GM12873 (cell line): ENCODE measurements around the gene QTRT2.

Experiments used
- TF ChIP-seq, protein P1 (sequence below): IDR thresholded peaks from 2 replicates; pipeline ENCODE4 v1.5.1; 2012; ENCODE audit warnings: low read depth, mild to moderate bottlenecking, moderate library complexity, low read length, control low read depth; ENCODE audit not compliant: insufficient read depth; ENCODE audit errors: missing control alignments

QTRT2 gene

DNA sequence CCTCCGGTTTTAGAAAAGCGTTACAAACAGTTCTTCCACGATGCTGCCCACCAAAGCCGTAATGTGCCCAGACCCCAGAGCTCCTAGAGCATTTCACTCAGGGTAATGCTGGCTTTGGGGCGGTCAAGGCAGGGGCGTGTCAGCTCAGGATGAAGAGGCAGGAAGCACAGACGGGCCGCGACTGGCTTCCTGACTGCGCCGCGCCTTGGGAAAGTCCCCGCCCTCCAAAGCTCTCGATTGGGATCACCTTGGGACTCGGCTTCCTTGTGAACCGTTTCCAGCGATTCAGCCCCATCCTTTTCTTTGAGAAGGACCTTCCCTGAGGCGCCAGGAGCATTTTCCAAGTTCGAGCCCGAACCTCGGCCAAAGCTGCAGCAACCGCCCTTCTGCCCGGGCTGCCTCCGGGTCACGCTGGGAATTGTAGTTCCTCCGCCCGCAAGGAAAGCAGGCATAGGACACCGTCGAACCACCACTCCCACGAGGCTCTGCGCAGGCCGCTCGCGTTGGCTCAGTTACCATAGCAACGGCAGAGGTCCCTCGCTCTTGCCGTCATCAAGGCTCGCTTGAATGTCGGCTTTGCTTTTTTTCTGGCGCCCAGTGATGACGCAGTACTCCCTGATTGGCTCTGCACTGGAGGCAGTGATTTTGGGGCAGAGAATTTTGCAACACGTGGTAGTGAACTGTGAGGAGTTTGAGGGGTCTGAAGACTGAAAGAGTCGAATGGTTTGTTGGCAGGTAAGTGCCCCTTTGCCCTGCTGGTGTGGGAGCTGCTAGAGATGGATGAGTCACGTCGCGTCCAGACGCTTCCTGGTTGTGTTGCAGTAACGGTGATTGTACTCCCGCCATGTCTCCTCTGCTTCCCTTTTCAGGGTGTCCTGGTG, at the start of gene QTRT2, which contains the start of gene CCDC191:
QTRT2 (plus strand) TSS at position 608 of the 881 bp plus-strand sequence. CDS start 8,521 bp downstream, outside the sequence.
CCDC191 (minus strand) TSS at position 397 of the 881 bp plus-strand sequence; CDS start at position 337, 60 bp downstream.
- TF ChIP-seq, protein P1, sequence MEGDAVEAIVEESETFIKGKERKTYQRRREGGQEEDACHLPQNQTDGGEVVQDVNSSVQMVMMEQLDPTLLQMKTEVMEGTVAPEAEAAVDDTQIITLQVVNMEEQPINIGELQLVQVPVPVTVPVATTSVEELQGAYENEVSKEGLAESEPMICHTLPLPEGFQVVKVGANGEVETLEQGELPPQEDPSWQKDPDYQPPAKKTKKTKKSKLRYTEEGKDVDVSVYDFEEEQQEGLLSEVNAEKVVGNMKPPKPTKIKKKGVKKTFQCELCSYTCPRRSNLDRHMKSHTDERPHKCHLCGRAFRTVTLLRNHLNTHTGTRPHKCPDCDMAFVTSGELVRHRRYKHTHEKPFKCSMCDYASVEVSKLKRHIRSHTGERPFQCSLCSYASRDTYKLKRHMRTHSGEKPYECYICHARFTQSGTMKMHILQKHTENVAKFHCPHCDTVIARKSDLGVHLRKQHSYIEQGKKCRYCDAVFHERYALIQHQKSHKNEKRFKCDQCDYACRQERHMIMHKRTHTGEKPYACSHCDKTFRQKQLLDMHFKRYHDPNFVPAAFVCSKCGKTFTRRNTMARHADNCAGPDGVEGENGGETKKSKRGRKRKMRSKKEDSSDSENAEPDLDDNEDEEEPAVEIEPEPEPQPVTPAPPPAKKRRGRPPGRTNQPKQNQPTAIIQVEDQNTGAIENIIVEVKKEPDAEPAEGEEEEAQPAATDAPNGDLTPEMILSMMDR, result no peak

DNA sequence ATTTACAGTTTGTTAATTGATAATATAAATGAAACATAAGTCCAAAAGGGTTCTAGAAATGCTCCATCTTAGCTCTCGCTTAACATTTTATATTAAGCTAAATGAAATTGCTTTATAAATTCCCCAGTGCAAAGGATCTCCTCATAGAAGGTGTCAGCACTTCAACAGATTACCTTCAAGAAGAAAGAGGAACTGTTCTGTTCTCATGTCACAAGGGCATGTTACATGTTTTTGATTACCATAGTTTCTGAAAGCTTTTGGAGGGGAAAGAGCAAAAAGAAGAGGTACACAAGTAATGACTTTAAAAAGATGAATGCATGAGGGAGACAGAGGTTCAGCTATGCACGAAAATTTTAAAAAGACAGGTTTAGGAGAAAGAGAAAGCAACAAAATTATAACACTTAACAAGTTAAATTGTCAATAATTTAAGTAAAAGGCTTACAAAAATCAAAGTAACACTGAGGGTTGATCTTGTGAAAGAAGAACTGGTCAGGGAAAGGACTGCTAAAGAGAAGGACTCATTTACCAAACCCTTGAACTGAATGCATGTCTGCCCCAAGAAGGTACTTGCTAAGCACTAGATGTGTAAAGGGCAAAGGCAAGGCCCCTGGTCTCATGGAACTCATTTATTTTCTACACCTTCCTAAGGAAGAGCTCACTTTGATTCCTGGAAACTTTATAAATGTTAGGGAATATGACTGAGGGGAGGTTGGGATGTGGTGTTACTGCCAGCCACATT, 45.3 kb upstream of the QTRT2 start:
- TF ChIP-seq, protein P1, result no peak

DNA sequence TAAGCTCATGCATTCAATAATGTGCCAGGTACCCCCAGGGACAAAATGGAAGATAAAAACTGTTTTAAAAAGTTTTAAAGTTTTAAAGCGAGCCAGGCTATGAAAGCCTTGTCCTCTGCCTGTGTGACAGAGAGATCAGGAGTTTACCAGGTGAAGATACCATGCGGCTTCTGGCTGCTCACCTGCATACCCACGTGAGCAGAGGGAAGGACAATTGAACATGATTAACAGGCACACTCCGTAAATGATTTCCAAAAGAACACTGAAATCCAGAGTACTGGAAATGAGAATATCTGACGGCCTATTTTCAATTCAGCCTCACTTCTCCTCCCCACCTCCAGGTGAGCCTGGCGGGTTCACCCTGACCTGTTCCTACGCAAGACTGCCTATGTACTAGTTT, 42.3 kb upstream of the QTRT2 start:
- TF ChIP-seq, protein P1, result no peak

DNA sequence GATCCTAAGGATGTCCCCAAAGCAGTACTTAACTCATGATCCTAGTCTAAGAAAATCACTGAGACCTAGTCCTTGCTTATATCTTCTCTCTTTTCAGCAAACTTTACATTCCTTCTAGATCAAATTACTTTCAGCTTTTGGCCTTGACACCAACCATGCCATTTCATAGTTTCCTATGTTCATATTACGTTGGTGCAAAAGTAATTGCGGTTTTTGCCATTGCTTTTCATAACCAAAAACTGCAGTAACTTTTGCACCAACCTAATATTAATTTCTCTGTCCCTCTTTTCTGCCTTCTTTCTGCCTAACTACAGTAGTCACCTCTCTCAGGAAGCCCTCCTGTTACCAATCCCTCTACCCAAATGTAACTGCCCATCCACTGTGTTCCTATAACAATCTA, 37.1 kb upstream of the QTRT2 start:
- TF ChIP-seq, protein P1, result no peak

DNA sequence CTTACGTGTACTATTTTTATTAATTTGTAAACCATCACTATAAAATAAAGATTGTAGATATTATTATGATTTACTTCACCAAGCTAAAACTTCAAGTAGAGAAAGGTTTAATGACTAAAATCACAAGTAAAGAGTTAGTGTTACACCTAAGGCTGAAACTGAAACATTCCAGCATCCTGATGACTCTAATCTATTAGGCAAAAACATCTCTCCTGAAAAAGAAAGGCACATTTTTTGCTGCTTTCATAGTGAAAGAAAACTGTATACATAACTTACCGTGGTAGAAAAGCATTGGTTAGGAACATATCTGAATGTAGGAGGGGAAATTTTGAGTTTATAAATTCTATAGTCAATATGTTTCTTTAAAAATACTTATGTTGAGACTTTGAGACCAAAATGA, 35.6 kb upstream of the QTRT2 start:
- TF ChIP-seq, protein P1, result no peak

DNA sequence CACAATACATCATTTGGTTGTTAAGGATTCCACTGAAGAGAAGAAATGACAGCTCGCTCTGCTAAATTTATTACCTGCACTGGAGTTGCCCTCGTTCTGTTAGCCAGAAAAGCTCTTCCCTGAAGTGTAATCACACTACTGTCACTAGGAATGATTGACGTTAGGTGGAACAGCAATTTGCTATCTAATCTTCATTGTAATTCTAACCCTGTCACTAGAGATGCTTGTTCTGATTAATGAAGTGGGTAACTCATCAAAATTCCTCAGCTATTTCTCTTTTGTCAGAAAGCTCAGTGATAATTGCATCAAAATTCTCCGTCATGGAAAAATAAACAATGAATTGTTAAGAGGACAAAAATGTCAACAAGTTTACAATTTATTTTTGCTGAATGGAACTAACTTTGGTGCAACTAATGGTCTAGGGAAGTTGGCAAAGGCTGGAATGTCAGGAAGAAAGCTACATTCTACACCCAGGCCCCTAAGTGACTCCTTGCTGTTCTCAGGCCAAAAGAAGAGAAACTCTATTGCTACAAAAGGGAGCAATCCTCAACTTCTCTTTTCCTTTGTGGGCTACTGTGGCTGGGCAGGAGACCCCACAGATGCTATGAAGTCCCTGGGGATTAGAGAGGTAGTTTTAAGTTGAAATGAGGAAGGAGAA, 34.3 kb upstream of the QTRT2 start:
- TF ChIP-seq, protein P1, result no peak
